NCI-H128 (cell line): Measurements from ENCODE around the gene TBC1D14.

Experiments
- DNase-seq: peaks from one replicate; lab custom pipeline; 2025; ENCODE audit not compliant: unreplicated experiment; lab: John Stamatoyannopoulos, UW

Gene TBC1D14

GRCh38 chr4:7017446-7018048 lies 107.9 kb downstream of the TBC1D14 start:
- no peak for DNase-seq

GRCh38 chr4:7018281-7018680 lies 108.7 kb downstream of the TBC1D14 start:
- DNase-seq: no peak

DNA sequence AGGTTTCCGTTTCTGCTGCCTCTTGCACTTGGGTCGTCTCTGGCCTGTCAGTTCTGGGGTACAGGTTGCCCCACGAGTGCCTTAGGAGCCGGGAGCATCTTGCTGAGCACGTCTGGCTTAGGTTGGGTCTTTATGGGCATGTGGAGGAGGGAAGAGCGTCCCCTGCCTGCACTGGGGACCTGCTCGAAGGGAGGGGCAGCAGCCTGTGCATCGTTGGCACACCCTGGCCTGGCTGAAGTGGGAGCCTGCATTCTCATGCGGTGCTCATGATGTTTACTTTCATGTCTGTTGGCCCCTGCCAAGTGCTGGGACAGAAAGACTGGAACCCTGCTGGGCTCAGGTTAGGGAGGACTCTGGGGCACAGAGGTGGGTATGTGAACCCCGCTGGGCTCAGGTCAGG lies 109.7 kb downstream of the TBC1D14 start:
- DNase-seq: no peak

GRCh38 chr4:7020290-7020689 lies 110.7 kb downstream of the TBC1D14 start:
- DNase-seq: no peak

- DNase-seq: no peak
These were observed 111.2 kb downstream of the TBC1D14 start for GRCh38 chr4:7020856-7021255.

DNA sequence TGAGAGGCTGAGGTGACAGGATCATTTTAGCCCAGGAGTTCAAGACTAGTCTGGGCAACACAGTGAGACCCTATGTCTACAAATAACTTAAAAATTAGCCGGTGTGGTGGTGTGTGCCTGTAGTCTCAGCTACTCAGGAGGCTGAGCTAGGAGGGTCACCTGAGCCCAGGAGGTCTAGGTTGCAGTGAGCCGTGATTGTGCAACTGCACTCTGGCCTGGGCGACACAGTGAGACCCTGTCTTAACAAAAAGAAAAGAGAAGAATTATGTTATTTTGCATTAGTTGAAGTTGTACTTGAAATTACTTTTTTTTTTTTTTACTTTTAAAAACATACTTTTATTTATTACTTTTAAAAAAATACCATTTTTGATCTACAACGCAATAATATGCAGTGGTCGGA lies 111.7 kb downstream of the TBC1D14 start:
- no peak for DNase-seq

- DNase-seq: no peak
These were observed 112.5 kb downstream of the TBC1D14 start for GRCh38 chr4:7021930-7022664.

DNA sequence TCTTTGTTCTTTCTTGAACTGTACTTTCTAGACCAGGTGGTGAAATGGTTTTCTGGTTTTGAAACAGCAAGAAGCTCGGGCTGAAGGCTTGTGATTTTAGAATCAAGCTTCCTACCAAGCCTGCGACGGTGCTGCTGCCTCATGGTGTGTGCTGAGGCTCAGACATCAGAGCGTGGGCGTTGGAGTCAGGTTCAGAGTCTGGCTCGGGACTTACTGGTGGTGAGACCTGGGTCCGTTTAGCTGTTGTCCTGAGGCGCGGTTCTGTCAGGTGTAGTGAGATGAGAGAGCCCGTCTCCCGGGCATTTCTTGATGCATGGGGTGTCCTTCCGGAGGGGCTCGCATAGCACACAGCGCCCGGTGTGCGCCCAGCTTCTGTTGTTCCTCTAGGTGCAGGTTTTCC lies 113.9 kb downstream of the TBC1D14 start:
- DNase-seq: no peak

DNA sequence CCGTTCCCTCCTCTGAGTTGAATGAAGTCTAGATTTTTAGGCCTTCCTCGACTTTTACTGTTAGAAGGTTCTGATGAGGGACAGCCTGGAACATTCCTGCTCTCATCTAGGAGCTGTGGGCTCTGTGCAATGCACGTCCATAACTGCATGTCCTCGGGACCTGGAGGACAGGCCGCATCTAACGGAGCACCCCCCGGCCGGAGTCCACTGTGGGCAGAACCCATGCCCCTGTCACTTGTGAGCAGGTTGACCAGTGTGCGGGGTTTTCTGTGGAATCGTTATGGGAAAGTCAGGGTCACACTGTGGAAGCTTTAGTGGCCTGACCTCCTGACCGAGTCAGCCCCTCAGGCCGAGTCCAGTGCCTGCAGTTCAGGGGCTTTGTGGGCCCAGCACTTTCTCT lies 114.3 kb downstream of the TBC1D14 start:
- DNase-seq: no peak

- no peak for DNase-seq
These were observed 114.8 kb downstream of the TBC1D14 start for GRCh38 chr4:7024336-7024890.

DNA sequence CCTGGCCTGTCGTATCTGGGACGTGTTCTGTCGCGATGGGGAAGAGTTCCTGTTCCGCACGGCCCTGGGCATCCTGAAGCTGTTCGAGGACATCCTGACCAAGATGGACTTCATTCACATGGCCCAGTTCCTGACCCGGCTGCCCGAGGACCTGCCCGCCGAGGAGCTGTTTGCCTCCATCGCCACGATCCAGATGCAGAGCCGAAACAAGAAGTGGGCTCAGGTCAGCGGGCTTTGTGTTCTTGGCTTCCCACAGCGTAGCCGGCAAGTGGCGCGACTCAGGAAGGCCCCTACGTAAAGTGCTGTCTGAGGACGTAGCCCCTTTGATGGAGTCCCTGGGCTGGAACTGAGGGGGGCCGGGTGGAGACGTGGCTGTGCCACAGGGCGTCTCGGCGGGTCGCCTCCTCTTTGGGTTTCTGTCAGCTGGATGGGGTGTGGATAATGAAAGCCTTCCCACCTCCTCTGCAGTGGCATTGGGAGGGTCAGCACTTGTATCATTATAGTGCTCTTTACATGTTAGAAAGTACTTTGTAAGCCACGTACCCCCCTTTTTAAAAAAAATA lies 115.5 kb downstream of the TBC1D14 start:
- no peak for DNase-seq

DNA sequence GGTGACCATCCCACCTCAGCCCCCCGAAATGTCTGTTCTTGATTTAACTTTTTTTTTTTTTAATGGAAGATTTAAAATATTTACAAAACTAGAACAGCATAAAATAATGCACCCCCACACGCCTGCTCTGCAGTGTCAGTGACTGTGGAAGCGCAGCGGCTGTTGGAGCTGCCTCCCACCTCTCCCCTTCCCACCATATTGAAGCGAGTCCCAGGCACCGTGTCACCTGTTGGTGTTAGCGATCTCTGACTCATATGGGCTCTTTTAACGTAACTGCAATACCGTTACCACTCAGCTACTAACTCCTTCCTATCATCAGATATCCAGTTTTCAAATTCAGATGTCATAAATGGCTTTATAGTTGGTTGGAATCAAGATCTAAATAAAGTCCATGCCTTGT lies 116.5 kb downstream of the TBC1D14 start:
- no peak for DNase-seq

- no peak for DNase-seq
These were observed 117.7 kb downstream of the TBC1D14 start for GRCh38 chr4:7027284-7027683.

DNA sequence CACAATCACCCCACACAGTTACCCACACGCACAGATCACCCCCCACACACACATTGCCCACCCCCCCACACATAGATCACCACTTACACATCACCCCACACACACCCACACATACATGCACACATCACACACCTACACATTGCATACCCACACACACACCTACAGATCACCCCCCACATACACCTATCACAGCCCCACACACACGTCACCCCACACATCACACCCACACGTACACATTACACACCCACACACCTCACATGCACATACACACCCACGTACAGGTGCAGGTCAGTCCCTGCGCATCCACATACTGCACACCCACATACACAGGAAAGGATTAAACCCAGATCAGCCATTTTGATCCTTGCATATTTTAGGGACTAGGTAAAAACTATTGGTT lies 118.3 kb downstream of the TBC1D14 start:
- no peak for DNase-seq

DNA sequence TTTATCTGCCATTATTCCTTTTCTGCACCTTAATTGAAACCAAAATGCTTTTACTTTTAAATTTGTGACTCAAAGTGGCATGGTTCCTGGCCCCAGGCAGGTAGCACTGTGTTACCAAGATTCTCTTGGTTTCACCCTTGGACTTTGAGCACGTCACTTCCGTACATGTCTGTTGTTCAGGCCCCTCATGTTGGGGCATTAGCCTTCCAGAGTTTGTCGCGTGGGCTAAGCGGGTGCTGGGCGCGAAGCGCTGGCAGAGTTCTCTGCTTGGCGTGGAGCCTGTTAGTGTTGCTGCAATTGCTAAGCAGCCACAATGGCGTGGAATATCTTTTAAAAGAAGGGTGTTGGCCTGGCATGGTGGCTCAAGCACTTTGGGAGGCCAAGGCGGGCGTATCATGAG lies 119.6 kb downstream of the TBC1D14 start:
- DNase-seq: no peak

- DNase-seq: no peak
These were observed 120.3 kb downstream of the TBC1D14 start for GRCh38 chr4:7029921-7030320.

GRCh38 chr4:7030856-7031255 lies 121.2 kb downstream of the TBC1D14 start:
- DNase-seq: no peak

DNA sequence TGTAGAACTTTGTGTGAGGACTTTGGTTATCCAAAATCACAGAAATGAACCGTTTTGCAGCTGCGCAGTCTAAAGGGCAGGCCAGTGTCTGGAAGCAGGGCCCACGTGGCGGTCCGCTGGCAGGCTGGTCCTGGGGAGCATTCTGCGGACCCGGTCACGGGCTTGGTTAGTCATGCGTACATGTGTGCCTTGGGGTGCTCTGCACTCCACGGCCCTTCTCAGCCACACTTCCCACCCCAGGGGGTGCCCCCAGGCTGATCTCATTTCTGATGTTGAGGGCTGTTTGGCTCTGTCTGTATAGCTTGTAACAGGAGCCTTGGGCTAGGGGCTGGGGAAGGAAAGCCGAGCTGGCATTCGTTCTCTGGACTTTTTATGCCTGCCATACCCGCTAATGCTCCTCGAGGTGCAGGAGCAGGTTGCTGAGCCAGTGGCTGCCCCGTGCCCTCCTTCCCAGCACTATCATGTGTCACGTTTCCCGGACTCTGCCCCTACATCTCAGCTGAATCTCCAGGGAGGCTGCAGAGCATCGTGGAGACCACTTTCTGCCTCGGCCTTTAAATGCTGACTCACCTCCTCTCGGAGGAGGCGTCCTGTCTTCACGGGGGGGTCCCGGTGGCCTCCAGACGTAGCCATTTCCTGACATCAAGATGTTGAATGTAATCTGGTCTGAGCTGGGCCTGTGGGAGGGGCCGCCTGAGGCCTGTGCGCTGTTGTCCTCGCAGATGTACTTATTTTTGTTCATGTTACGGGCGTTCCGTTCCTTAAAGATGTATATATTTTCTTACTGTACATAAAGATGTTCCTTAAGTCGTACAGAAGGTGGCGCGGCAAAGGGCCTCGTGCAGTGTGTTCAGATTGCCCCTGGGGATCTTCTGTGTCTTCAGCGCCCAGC lies 122.2 kb downstream of the TBC1D14 start:
- DNase-seq: no peak

GRCh38 chr4:7032596-7032995 lies 123.0 kb downstream of the TBC1D14 start:
- no peak for DNase-seq

DNA sequence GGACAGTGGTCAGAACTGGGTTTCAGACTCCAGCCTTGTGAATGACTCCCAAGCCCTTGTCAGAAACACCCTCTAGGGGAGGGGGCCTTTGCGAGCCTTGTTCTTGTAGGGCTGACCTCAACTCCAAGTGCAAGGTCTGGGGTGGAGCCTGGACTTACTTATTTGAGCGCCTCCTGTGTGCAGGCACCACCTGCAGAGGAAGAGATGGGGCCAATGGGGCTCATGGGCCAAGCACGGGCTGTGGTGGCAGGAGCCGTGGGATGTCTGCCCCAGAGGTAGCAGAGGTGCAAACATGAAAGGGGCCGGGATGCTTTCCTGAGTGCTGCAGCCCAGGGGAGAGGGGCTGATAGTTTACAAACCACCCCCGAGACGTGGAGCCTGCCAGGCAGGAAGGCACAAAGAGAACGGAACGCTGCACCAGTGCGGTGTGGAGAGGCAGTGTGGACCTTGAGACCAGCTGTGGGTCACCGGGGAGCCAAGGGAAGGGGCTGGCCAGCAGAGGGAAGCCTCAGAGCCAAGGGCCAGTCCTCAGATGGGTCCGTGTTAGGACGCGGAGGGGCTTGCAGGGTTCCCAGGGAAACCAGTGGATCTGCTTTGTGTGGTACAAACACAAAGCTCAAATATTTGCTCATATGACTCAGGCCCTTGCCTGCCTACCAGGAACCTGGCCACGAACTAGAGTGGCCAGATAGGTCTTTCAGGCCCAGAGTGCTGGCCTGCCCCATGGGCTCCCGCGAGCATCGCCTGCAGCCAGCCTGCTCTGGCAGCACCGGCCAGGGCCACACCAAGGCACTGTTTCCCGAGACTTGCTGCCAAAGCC lies 124.8 kb downstream of the TBC1D14 start:
- no peak for DNase-seq
